GM19467 (cell line): ENCODE data around the gene EFNA2.
"Not testable (repeated sequence)": the region's sequence is repeated elsewhere in the genome, so short reads cannot be mapped to it uniquely, and the experiment has no call there.

Experiments used
- ATAC-seq: cut with Tn5 transposase; IDR thresholded peaks from one replicate; pipeline ENCODE4 v1.9.1; 2021; ENCODE audit warnings: mild to moderate bottlenecking, moderate library complexity; ENCODE audit not compliant: unreplicated experiment

The EFNA2 gene

DNA sequence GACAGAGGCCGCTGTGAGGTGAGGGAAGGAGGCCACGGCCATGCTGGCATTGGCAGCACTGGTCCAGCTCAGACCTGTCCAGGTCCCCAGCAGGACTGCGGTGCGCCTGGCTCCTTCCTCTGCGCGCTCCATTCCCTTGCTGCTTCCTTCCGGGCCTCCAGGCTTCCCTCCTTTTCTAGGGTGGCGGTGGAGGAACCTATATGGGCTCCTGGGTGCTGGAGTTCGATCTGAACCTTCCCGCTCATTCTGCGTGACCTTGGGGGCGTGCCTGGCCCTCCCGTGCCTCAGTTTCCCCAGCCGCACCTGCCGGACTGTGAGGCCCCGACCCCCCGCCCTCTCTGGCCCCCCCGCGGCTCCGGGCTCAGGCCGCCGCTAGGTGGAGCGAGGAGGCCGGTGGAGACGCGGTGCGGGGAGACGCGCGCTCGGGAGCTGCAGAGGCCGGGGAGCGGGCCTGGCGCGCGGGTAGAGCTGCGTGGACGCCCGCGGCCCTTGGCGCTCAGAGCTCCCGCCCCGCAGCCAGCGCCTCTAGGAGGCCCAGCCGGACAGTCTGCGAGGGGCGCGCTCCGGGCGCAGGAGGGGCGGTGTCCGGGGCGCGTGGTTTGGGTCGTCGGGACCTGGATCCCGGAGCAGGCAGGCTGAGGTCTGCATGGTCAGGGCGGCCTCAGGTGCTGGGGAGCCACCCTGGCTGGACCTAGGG, 29.9 kb downstream of the EFNA2 start:
- ATAC-seq = no peak

DNA sequence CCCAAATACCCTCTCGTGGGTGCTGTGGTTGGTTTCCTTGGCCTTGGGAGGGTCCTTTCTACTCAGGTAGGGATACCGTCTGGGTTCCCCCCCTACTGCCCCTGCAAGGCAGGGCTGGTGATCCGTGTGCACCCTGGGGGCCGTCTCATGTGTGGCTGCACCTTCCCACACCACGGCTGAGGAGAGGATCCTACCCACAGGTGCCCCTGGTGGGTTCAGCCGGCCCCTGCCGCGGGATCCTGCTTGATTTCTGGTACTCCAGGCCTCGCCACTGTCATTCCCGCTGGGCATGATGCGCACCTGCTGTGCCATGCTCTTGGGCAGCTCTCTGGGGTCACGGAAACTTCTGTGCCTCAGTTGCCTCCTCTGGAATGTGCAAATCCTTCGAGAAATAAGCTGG, 30.8 kb downstream of the EFNA2 start:
- ATAC-seq = no peak

DNA sequence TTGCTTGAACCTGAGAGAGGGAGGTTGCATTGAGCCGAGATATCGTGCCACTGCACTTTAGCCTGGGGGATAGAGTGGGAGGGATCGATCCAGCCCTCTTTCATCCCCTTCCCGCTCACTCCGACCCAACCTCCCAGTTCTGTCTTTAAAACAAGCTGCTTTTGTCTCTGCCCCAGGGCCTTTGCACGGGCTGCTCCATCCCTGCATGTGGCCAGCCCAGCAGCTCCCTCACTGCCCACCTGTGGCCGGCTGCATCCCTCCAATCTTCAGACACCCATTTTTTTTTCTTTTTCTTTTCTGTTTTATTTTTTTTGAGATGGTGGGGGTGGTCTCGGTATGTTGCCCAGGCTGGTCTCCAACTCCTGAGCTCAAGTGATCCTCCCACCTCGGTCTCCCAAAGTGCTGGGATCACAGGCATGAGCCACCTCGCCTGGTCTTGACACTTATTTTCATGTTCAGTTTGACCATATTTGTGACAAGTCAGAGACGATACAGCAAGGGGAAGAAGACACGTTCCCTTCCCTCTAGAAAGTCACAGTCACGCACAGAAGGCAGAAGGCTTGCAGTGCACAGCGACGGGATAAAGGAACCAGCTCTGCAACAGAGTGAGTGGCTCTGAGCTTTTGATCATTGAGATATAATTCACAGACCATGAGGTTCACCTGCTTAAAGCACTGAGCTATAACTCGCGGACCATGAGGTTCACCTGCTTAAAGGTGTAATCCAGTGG, 31.8 kb downstream of the EFNA2 start:
- no peak for ATAC-seq

DNA sequence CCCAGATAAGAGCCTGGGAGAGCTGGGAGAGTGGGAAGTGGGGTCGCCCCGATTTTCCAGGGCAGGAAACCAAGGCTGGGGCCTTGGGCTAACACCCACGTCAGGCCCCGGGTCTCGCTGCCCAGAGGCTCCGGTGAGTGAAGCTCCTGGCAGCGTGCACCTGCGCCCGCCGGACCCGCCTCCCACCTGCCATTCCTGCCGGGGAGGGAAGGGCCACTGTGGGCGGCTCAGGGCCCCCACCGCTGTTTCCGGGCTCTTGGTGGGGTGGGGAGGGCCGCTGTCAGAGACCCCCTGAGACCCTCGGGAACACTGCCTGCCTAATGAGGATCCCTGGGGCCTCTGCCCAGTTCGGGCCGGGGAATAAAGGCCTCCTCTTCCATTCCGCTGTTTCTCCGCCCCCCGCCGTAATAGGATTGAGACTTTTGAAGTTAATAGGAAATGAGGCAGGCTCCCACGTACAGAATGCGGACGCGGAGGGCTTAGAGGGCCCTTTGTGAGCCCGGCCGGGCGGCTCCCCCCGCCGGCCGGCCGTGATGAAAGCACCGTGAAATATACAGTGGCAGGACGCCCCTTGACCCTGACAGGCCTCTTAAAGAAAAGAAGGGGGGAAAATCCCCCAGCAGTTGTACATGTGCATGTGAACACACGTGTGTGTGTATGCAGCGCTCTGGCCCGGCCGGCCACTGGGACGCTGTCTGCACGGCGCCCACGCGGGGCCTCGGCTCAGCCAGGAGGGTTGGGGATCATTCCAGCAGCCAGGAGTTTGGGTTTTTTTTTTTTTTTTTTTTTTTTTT, 33.2 kb downstream of the EFNA2 start:
- no peak for ATAC-seq

DNA sequence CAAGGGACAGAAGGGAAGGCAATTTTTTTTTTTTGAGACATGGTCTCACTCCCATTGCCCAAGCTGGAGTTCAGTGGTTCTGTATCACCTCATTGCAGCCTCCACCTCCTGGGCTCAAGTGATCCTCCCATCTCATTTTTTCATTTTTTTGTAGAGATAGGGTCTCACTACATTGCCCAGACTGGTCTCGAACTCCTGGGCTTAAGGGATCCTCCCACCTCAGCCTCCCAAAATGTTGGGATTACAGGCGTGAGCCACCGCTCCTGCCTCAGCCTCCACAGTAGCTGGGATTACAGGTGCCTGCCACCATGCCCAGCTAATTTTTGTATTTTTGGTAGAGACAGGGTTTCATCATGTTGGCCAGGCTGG, 34.6 kb downstream of the EFNA2 start:
- ATAC-seq = not testable (repeated sequence)

DNA sequence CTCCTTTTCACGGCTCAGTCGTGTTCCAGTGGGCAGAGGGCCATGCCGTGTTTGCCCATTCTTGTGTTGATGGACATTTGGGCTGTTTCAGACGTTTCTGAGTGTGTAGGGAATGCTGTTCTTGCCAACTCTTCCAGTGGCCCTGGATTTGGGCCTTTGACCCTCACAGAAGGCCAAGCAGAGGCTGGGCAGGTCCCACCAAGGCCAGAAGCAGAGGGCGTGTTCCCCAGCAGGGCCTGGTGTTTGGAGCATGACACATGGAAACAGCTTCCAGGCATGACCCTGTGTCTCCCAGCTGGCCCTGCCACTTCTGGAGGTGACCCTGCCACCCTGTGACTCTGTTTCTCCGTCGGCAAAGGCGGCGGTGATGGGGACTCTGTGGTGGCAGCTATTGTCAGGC, 35.9 kb downstream of the EFNA2 start:
- no peak for ATAC-seq

DNA sequence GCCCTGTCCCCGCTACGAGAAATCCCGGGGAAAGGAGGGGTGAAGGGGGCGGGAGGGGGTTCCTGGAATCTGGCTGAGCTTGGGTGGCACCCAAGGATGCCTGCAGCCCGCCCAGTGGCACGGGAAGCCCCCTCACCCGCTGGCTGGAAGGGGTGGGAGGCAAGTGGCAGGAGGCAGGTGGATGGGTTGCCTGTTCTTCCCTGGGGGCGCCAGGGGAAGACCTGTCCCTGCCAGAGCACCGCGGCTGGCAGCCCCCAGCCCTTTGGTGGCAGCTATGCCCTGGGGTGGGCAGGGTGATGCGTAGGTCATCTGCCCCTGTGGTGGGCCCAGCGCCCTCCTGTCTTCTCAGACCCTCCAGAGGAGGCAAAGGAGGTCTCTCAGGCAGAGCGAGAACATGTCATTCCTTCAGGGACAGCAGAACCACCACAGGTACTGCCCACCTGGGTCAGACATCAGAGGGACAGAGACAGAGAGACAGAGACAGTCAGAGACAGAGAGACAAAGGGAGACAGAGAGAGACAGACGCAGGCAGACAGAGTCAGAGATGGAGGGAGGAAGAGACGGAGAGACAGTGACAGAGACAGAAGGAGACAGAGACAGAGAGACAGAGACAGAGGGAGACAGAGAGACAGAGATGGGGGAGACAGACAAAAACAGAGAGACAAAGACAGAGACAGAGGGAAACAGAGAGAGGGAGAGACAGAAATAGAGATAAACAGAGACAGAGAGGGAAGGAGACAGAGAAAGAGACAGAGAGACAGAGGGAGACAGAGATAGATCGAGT, 36.7 kb downstream of the EFNA2 start:
- no peak for ATAC-seq

DNA sequence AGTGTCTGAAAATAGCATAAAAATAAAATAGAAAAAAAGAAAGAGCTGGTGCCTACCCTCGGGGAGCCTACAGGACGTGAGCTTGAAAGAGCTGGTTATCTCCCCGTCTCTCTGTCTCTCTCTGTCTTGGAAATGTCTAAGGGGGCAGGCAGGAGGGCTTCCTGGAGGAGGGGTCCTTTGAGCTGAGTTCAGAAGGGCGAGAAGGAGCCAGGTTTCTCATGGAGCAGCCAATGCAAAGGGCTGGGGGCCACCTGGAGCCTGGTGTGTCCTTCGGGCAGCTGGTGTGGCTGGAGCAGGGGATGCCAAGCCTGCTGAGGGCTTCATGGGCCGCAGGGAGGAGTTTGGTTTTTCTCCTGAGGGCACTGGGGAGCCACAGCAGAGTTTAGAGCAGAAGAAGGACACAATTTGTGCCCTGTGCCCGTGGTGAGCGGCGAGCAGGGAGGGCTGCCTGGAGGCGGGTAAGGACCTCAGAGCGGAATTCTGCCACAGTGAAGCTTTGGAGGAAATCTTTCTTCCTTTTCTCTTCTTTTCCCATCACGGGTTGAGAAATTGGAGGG, 38.7 kb downstream of the EFNA2 start:
- no peak for ATAC-seq

DNA sequence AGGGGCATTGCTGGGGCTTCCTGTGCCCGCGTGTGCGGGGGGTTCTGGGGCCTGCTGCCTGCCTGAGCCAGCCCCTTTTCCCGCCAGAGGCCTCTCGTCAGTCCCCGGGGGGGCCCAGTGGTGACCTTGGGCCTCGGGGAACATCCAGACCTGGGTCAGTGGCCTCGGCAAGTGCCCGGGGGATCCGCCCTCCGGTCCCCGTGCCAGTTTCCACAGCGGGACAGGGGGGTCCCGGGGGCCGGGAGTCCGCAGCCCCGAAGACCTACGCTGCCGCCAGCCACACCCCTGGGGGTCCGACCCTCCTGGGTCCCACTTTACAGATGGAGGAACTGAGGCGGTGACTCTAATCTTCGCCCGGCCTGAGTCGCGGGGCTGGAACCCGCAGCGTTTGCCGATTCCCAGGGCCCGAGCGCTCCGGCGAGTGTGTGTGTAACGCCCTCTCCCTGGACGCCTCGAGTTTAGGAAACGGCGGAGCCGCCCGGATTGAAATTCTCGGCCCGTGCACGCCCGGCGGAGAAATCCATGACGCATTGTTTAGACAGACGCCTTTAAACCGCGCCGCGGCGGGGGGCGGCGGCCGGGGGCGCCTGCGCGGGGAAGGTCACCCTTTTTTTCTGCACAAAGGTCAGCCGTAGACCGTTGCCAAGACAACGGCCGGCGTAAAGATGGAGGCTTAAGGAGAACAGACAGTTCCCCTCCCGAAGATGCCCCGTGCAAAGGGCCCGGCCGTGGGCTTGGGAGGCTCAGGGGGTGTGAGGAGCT, 39.3 kb downstream of the EFNA2 start:
- ATAC-seq = no peak

DNA sequence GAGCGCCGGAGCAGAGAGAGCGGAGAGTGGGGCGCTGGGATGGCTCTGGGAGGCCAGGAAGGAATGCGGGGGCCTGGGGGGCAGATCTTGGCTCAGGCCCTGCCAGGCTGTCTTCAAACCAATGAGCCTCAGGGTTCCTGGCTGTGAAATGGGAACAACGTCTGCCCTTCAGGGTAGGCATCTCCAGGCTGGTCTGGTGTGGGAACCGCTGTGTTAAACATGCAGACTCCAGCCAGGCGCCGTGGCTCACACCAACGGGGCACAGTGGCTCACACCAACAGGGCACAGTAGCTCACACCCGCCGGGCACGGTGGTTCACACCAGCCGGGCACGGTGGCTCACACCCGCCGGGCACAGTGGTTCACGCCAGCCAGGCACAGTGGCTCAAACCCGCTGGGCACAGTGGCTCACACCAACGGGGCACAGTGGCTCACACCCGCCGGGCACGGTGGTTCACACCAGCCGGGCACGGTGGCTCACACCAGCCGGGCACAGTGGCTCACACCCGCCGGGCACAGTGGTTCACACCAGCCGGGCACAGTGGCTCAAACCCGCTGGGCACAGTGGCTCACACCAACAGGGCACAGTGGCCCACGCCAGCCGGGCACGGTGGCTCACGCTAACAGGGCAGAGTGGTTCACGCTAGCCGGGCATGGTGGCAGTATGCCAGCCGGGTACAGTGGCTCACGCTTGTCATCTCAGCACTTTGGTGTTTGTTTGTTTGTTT, 40.1 kb downstream of the EFNA2 start:
- ATAC-seq = no peak

DNA sequence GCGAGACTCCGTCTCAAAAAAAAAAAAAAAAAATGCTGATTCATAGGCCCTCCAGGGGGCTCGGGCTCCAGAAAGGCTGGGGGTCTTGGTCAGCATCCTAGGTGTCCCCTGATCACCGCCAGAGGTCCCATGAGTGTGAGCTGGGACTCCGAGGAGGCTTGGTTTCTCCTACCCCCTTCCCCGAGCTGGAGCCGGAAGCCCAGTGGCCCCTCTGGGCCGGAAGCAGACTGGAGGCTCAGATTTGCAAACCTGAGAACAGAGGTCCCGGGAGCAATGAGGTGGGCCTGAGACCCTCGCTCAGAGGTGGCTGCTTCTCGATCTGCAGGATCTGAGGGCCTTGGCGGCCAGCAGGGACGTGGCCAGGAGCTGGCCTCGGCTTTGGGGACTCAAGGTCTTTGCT, 41.5 kb downstream of the EFNA2 start:
- no peak for ATAC-seq

DNA sequence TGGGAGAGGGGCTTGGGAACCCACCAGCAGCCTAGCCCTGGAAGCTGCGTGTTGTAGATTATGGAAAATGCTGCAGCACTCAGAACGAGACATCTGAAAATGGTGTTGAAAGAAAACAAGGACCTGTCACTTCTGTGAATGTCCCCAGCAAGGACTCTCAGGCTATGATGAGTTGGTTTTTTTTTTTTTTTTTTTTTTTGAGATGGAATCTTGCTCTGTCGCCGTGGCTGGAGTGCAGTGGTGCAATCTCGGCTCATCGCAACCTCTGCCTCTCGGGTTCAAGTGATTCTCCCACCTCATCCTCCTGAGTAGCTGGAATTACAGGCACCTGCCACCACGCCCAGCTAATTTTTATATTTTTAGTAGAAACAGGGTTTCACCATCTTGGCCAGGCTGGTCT, 46.5 kb downstream of the EFNA2 start:
- not testable (repeated sequence) for ATAC-seq

DNA sequence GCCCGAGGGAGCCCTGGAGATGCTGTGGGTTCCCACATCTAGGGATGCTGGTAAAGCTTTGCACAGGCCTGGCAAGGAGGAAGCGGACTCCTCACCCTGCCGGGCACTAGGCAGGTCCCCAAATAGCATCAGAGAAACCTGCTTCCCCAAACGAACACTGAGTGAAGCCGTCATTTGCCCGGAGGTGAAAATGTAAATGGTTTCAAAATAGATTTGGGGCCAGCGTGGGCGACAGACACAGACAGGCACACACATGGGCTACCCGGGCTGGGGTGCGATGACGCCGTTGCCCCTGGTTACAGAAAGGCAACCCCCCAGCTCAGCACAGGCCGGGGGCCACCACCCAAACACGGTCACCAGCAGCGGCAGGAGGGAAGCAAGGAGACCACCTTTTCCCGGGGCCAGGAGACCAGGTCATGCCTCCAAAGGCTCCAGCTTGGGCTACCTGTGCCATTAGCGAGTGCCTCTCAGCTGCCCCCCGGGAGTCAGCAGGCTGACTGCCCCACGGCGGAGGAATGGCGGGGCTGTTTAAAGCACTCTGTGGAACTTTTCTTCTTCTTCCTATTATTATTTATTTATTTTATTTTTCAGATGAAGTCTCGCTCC, 50.5 kb downstream of the EFNA2 start:
- ATAC-seq = no peak

DNA sequence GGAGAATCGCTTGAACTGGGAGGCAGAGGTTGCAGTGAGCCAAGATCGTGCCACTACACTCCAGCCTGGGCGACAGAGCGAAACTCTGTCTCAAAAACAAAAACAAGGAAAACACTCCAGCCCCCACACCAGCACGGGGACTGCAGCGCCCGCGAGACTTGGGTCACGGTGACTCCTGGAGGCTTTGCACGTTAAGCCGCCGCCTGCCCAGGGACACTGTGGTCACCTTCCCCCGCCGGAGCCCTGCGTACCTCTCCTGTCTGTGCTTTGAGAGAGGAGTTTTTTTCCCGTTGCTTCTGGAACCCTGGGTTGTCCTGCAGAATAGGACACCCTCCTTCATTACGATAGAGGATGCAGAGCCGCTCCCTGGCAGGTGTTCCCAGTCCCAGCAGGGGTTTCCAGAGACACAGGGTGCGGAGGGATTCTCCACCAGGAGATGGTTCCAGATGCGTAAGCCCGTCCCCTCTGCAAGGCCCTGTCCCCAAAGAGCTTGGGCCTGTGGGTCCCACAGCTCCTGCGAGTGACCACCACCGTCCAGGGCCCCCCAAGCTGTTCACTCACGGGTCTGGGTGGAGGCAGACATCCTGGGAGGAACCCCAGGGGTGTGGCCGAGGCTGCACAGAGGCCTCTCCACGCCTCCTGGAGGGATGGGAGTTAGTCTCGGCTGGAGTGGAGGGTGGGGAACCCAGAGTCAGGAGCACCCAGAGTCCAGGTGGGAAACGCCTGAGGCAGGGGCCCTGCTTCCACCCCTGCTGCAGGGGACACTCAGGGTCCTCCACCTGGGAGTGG, 55.2 kb downstream of the EFNA2 start:
- no peak for ATAC-seq

DNA sequence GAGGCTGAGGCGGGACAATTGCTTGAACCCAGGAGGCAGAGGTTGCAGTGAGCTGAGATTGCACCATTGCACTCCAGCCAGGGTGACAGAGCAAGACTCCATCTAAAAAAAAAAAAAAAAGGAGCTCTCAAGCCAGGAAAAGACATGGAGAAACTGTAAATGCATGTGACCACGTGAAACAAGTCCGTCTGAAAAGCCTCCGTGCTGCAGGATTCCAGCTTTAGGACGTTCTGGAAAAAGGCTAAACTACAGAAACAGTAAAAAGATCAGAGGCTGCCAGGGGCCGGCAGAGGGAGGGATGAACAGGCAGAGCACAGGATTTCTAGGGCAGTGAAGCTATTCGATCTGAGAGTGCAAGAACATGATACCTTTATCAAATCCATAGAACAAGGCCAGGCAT, 57.4 kb downstream of the EFNA2 start:
- no peak for ATAC-seq

DNA sequence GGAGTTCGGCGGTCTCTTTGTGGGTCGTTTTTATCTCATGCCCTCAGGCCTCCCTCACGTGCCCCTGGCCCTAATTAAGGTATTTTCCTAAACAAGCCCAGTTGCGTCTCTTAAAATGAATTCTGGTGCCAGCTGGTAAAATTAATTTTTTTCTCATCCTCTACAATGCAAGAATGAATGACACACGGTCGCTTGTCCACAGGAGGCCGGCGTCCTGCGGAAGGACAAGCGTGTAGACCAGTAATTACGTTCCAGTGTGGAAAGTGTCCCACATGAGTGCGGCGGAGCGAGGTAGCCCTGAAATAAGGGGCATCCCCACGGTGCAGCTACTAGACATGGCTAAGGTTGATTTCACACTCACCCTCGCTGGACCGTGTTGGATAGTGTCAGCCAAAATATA, 63.5 kb downstream of the EFNA2 start:
- no peak for ATAC-seq

DNA sequence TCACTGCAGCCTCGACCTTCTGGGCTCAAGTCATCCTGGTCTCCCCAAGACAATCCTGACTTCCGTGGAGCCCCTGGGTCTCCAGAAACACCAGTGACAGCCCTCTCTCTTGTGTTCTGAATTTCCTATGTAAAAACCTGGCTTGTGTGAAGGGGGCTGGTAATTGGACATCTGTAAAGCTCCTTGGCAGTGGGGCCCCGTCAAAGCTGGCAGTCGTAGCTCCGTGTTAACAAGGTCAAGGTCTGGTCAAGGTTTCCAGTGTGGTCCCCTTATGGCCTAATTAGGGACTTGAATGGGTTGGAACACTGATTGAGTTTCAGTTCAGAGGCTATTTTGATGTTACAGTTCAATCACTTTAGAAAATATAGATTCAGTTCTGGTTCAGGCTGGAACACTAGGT, 65.2 kb downstream of the EFNA2 start:
- no peak for ATAC-seq
